Prostate gland (tissue), 2 donors: Measurements from ENCODE around the gene NRXN3. TPM values are rescaled to one million over a fixed set of nuclear protein-coding genes. Genes with fewer than 3 reads are reported as not detected.

Source experiments
- DNase-seq: peaks from one replicate; pipeline ENCODE4 v3.0.0-alpha.2; 2019; ENCODE audit warnings: low spot score
- H3K27ac ChIP-seq, 2 donors: fragments of 200-600 bp; sonication (generic); 2 replicates each; pipeline ENCODE4 v1.5.1; 2017 to 2019
- H3K27me3 ChIP-seq: fragments of 200-600 bp; sonication (generic); replicated peaks from 2 replicates; pipeline ENCODE4 v1.5.1; 2019; ENCODE audit not compliant: insufficient read depth
- H3K36me3 ChIP-seq, 2 donors: fragments of 200-600 bp; sonication (generic); 1 replicate in 1 of 2; 2 replicates in 1 of 2; pipeline versions ENCODE4 v1.5.1 to v1.8.1; 2017 to 2019
- H3K4me1 ChIP-seq: fragments of 200-600 bp; sonication (generic); replicated peaks from 2 replicates; pipeline ENCODE4 v1.5.1; 2019
- H3K4me3 ChIP-seq, 2 donors: fragments of 200-600 bp; sonication (generic); 2 replicates each; pipeline ENCODE4 v1.5.1; 2017 to 2019
- H3K9me3 ChIP-seq: fragments of 200-600 bp; sonication (generic); 2 replicates; pipeline ENCODE4 v1.5.1; 2017
- CTCF ChIP-seq, 4 experiments: fragments of 200-600 bp in 2 of 4; fragments of 450-650 bp in 2 of 4; sonication (generic) in 2 of 4; IDR thresholded peaks; 1 replicate in 3 of 4; 2 replicates in 1 of 4; pipeline ENCODE4 v1.5.1; 2016 to 2019; ENCODE audit warnings: antibody characterized with exemption in 4 of 4, mild to moderate bottlenecking in 2 of 4, moderate library complexity in 2 of 4
- POLR2A ChIP-seq: fragments of 450-650 bp; IDR thresholded peaks from one replicate; pipeline ENCODE4 v1.6.1; 2016; ENCODE audit warnings: antibody characterized with exemption, mild to moderate bottlenecking
- POLR2AphosphoS5 ChIP-seq: sonication (generic); formaldehyde crosslinking; IDR thresholded peaks from one replicate; pipeline ENCODE4 v1.6.1; 2017; ENCODE audit warnings: antibody characterized with exemption
- WGBS: methylation state at CpG from one replicate; pipeline ENCODE4 v1.1.5; 2018; 5-methylcytosine and 5-hydroxymethylcytosine counted together
- intact Hi-C: fragments of 100-400 bp; cut with DNase I; formaldehyde crosslinking; loops from one replicate; pipeline ENCODE4 v1.14.2; 2022
- total RNA-seq, 2 donors: library from RNA; depleted of rRNA; stranded (reverse); fragments of >200 nt; gene quantifications; one replicate each; pipeline ENCODE4 v1.1.0, GENCODE V29; 2016

NRXN3 gene
- total RNA-seq, 2 donors from 2014 or later: 6.6 to 8.2 TPM

- Histone ChIP-seq H3K4me3 (no peak overlapping the region), H3K4me1 (no peaks in the 10 kb centered on the region), H3K27ac (no peak overlapping the region), H3K27me3 (no peaks in the 10 kb centered on the region), H3K9me3 (no peaks in the 10 kb centered on the region), H3K36me3 (no peaks in the 10 kb centered on the region)
- DNase-seq: no peak
- TF ChIP-seq POLR2AphosphoS5 (no peak), POLR2A (no peak), CTCF (IDR thresholded peaks at IDR 0.05) (no peak)
- intact Hi-C loops: no loop called here
These were observed 1100.9 kb downstream of the NRXN3 start for GRCh38 chr14:79271122-79271521.

- WGBS: 11% methylated on average over 2 of the region's 2 CpGs
- H3K27ac ChIP-seq: no peak overlapping the region
- intact Hi-C loops: loop anchor here (5.0 kb wide), 1 partner anchor 182 kb away; no protein-coding TSS in a partner anchor
- H3K4me3 ChIP-seq: no peak overlapping the region
- no peak for DNase-seq
- H3K36me3 ChIP-seq: no peaks in the 10 kb centered on the region
- no peaks in the 10 kb centered on the region for H3K9me3 ChIP-seq
- no peaks in the 10 kb centered on the region for H3K27me3 ChIP-seq
- no peak for TF ChIP-seq POLR2A
- TF ChIP-seq CTCF (IDR thresholded peaks at IDR 0.05): no peak
- no peak for TF ChIP-seq POLR2AphosphoS5
- no peaks in the 10 kb centered on the region for H3K4me1 ChIP-seq
These were observed 1104.6 kb downstream of the NRXN3 start for GRCh38 chr14:79274641-79275291.

- TF ChIP-seq POLR2AphosphoS5 (no peak), CTCF (IDR thresholded peaks at IDR 0.05) (no peak), POLR2A (no peak)
- H3K4me1 ChIP-seq: peaks cover 2% of the 10 kb centered on the region
- intact Hi-C loops: loop anchor here (5.0 kb wide), 1 partner anchor 183 kb away; no protein-coding TSS in a partner anchor
- H3K27me3 ChIP-seq: no peaks in the 10 kb centered on the region
- no peak overlapping the region for H3K27ac ChIP-seq
- no peak overlapping the region for H3K4me3 ChIP-seq
- WGBS: 45% methylated on average over 4 of the region's 4 CpGs
- no peaks in the 10 kb centered on the region for H3K9me3 ChIP-seq
- DNase-seq: no peak
- no peaks in the 10 kb centered on the region for H3K36me3 ChIP-seq
These were observed 1105.1 kb downstream of the NRXN3 start for GRCh38 chr14:79275292-79275655.

- intact Hi-C loops: loop anchor here (5.0 kb wide), 1 partner anchor 186 kb away; no protein-coding TSS in a partner anchor
- TF ChIP-seq CTCF (IDR thresholded peaks at IDR 0.05) (no peak), POLR2A (no peak), POLR2AphosphoS5 (no peak)
- Histone ChIP-seq H3K27ac (peak overlapping the region in 1 of 2 donors; percentile 18), H3K4me3 (peak overlapping the region; percentile 36 to 44), H3K4me1 (peaks cover 2% of the 10 kb centered on the region), H3K9me3 (no peaks in the 10 kb centered on the region), H3K36me3 (no peaks in the 10 kb centered on the region), H3K27me3 (no peaks in the 10 kb centered on the region)
- 27% methylated on average over 18 of the region's 18 CpGs for WGBS
- no peak for DNase-seq
These were observed 1108.2 kb downstream of the NRXN3 start for GRCh38 chr14:79278286-79278797.
